ENCODE data around the gene FXYD4. TPM values are rescaled to one million over a fixed set of nuclear protein-coding genes. Genes with fewer than 3 reads are reported as not detected.

Gene FXYD4
- total RNA-seq, 1 donor from 2014 or later = not detected

DNA sequence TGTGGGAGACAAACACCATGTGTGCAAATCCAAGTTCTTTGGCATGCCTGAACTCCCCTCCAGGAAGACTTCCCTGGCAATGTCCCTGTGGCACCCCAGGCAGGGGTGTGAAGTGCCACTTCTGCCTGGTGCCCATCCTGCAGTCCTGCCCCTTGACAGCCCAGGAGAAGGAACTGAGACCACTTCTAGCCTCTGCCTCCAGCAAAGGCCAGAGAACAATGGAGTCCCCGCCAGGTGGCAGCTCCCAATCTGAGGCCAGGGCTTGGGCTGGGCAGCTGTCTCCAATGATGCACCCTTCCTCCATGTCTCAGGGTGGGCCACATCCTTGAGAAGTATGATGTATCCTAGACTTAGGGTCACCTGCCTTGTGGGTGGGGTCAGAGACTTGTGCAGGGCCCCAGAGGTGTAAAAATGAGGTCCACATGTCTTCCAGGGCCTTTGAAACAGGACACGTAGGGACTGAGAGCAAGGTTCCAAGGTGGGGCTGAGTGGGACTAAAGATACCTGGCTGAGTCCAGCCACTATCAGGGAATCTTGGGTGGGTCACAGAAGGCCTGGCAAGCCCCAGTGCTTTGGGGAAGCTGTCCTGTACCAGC, 5.5 kb downstream of the FXYD4 start:
- no peaks in the 10 kb centered on the region for H3K4me1 ChIP-seq
- H3K9me3 ChIP-seq = no peaks in the 10 kb centered on the region
- no peak for DNase-seq (ENCODE audit: extremely low spot score in 2 of 2)

DNA sequence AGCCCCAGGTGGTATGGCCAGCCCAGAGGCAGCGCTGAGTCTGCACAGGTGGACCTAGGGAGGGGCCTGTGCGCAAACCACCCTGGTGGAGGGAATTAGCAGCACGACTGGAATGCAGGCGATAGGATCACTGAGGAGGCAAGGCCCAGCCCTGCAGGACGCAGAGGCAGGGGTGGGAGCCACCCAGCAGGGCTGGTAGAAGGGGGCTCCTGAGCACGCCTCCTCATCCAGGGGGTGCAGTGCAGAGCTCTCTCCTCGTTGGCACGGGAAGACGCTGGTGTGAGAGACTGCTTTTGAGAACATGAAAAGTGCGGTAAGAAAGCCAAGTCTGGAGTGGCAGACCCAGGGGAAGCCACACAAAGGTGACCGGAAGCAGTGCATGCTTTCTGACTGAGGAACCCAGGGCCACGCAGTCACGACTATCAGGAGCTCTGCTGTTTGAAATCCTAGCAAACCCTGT, 6.0 kb downstream of the FXYD4 start:
- no peak for TF ChIP-seq POLR2A (IDR thresholded peaks at IDR 0.05)
- TF ChIP-seq POLR2AphosphoS5 (IDR thresholded peaks at IDR 0.05; ENCODE audit: insufficient read depth in 1 of 2, low read depth in 1 of 2) = no peak
- TF ChIP-seq, protein P1, sequence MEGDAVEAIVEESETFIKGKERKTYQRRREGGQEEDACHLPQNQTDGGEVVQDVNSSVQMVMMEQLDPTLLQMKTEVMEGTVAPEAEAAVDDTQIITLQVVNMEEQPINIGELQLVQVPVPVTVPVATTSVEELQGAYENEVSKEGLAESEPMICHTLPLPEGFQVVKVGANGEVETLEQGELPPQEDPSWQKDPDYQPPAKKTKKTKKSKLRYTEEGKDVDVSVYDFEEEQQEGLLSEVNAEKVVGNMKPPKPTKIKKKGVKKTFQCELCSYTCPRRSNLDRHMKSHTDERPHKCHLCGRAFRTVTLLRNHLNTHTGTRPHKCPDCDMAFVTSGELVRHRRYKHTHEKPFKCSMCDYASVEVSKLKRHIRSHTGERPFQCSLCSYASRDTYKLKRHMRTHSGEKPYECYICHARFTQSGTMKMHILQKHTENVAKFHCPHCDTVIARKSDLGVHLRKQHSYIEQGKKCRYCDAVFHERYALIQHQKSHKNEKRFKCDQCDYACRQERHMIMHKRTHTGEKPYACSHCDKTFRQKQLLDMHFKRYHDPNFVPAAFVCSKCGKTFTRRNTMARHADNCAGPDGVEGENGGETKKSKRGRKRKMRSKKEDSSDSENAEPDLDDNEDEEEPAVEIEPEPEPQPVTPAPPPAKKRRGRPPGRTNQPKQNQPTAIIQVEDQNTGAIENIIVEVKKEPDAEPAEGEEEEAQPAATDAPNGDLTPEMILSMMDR (IDR thresholded peaks at IDR 0.05) = no peak
- no peak for DNase-seq (ENCODE audit: extremely low spot score in 2 of 2)
- no peak overlapping the region for H3K27ac ChIP-seq
- no peaks in the 10 kb centered on the region for H3K27me3 ChIP-seq
- intact Hi-C loops (cut with DNase I) = no loop called here
- no peak overlapping the region for H3K4me3 ChIP-seq
- no peaks in the 10 kb centered on the region for H3K4me1 ChIP-seq
- no peaks in the 10 kb centered on the region for H3K9me3 ChIP-seq
- no peaks in the 10 kb centered on the region for H3K36me3 ChIP-seq

More for the DNA sequence above, 5.5 kb downstream of the FXYD4 start:
- Histone ChIP-seq H3K27ac (no peak overlapping the region), H3K27me3 (no peaks in the 10 kb centered on the region), H3K4me3 (no peak overlapping the region), H3K36me3 (no peaks in the 10 kb centered on the region)
- intact Hi-C loops (cut with DNase I) = no loop called here
- no peak for TF ChIP-seq POLR2A (IDR thresholded peaks at IDR 0.05)
- TF ChIP-seq, protein P1 (IDR thresholded peaks at IDR 0.05) = no peak
- no peak for TF ChIP-seq POLR2AphosphoS5 (IDR thresholded peaks at IDR 0.05; ENCODE audit: insufficient read depth in 1 of 2, low read depth in 1 of 2)

DNA sequence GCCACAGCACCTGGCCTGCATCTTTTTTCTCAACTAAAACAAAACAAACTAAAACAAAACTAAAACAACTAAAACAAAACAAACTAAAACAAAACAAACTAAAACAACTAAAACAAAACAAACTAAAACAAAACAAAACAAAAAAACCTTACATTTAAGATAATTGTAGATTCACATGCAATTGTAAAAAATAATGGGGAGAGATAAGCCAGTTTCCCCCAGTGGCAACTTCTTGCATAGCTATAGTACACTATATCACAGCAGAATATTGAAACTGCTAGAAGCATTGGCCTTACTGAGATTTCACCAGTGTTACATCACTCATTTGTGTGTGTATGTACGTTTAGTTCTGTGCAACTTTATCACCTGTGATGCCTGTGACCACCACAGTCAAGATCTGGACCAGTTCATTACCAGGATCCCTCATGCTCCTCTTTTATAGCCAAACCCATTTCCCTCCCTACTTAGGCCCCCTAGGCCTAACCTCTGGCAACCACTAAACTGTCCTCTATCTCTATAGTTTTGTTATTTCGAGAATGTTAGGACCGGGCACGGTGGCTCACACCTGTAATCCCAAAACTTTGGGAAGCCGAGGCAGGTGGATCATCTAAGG, 9.3 kb downstream of the FXYD4 start:
- Histone ChIP-seq H3K4me3 (no peak overlapping the region), H3K4me1 (no peaks in the 10 kb centered on the region), H3K36me3 (peaks cover 0 to 8% of the 10 kb centered on the region in 2 donors), H3K9me3 (no peaks in the 10 kb centered on the region), H3K27me3 (no peaks in the 10 kb centered on the region), H3K27ac (no peak overlapping the region)
- TF ChIP-seq POLR2A (IDR thresholded peaks at IDR 0.05) (no peak), POLR2AphosphoS5 (IDR thresholded peaks at IDR 0.05; ENCODE audit: insufficient read depth in 1 of 2, low read depth in 1 of 2) (no peak)
- TF ChIP-seq, protein P1 (IDR thresholded peaks at IDR 0.05) = no peak
- no peak for DNase-seq (ENCODE audit: extremely low spot score in 2 of 2)
- intact Hi-C loops (cut with DNase I) = no loop called here

DNA sequence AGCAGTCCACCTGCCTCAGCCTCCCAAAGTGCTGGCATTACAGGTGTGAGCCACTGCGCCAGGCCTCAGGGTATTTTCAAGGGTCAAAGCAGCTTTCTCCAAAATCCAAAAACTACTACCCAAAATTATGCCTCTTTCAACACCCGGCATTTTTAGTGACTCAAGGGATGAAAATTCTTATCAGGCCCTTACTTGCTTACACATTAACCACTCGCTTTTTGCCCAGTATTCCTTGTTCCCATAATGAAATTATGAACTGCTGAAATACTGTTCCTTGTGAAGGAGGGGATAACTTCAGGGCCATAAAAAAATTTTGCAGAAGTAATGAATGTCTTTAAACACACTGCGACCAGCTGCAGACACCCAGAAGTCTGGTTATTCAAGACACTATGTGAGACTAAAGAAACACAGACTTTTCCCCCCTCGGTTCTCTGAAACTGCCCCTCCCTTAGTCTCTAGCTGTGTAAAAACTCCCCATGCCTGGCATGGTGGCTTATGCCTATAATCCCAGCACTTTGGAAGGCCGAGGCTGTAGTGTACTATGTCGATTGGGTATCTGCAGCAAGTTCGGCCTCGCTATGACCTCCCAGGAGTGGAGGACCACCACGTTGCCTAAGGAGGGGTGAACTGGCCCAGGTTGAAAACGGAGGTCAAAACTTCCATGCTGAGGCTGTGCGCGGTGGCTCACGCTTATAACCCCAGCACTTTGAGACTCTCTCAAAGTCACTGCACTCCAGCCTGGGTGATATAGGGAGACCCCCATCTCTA, 12.0 kb downstream of the FXYD4 start:
- Histone ChIP-seq H3K4me1 (no peaks in the 10 kb centered on the region), H3K9me3 (no peaks in the 10 kb centered on the region), H3K27ac (no peak overlapping the region), H3K4me3 (no peak overlapping the region), H3K36me3 (peaks cover 0 to 34% of the 10 kb centered on the region in 2 donors), H3K27me3 (no peaks in the 10 kb centered on the region)
- no peak for DNase-seq (ENCODE audit: extremely low spot score in 2 of 2)
- intact Hi-C loops (cut with DNase I) = no loop called here
- no peak for TF ChIP-seq POLR2A (IDR thresholded peaks at IDR 0.05)
- TF ChIP-seq POLR2AphosphoS5 (IDR thresholded peaks at IDR 0.05; ENCODE audit: insufficient read depth in 1 of 2, low read depth in 1 of 2) = no peak
- TF ChIP-seq, protein P1 (IDR thresholded peaks at IDR 0.05) = no peak
